Left ventricle myocardium inferior (tissue), 1 donor: Measurements from ENCODE around the gene SON. TPM values are rescaled to one million over a fixed set of nuclear protein-coding genes. Genes with fewer than 3 reads are reported as not detected.
"Not testable (repeated sequence)": the region's sequence is repeated elsewhere in the genome, so short reads cannot be mapped to it uniquely, and the experiment has no call there.

Experiments used
- DNase-seq: peaks from one replicate; pipeline ENCODE4 v3.0.0-alpha.2; 2020
- H3K27ac ChIP-seq: fragments of 200-600 bp; replicated peaks from 2 replicates; pipeline ENCODE4 v1.8.0; 2021
- H3K27me3 ChIP-seq: fragments of 200-600 bp; 2 replicates; pipeline ENCODE4 v1.8.0; 2021; ENCODE audit warnings: low read depth
- H3K36me3 ChIP-seq: fragments of 200-600 bp; 2 replicates; pipeline ENCODE4 v1.8.0; 2021
- H3K4me1 ChIP-seq: fragments of 200-600 bp; 2 replicates; pipeline ENCODE4 v1.8.0; 2021
- H3K4me3 ChIP-seq: fragments of 200-600 bp; 2 replicates; pipeline ENCODE4 v1.8.0; 2021; ENCODE audit warnings: mild to moderate bottlenecking, moderate library complexity
- H3K9me3 ChIP-seq: fragments of 200-600 bp; replicated peaks from 2 replicates; pipeline ENCODE4 v1.8.0; 2021
- intact Hi-C: fragments of 100-400 bp; cut with micrococcal nuclease; formaldehyde crosslinking; loops from one replicate; pipeline ENCODE4 v1.11.0; 2022
- long read RNA-seq: library from polyadenylated mRNA; unstranded; transcript quantifications from one replicate; pipeline ENCODE4 v2.0.0, GENCODE V29; 2021
- total RNA-seq: library from RNA; stranded (reverse); fragmentation: NEBNext Ultra II Directional; extraction: Animal tissue kit (Norgen Biotek cat#: 25700); gene quantifications from one replicate; pipeline ENCODE4 v1.2.1, GENCODE V29; 2021
- TF ChIP-seq, protein P1 (sequence below): fragments of 200-600 bp; IDR thresholded peaks from 2 replicates; pipeline ENCODE4 v1.8.0; 2021; ENCODE audit warnings: antibody characterized with exemption, mild to moderate bottlenecking, borderline replicate concordance
- donor health status: DM: no; HTN: yes; CAD: no; lungs with severe emphysema.

The SON gene
- total RNA-seq: 148 TPM
- long read RNA-seq, full-length matches to known transcripts: 16 of 75 reads
- long read RNA-seq, partial matches to known transcripts: 50 of 75 reads
- long read RNA-seq, other reads (novel, unspliced or antisense): 9 of 75 reads

GRCh38 chr21:33542640-33543504 lies at the start of gene SON:
SON (plus strand) TSS chr21:33543038; CDS start chr21:33543093, 55 bp downstream.
- peaks cover 29% of the 10 kb centered on the region for H3K36me3 ChIP-seq
- H3K4me3 ChIP-seq: peak within 1 kb of the TSS; percentile 80
- intact Hi-C loops: no loop called here
- TF ChIP-seq, protein P1, sequence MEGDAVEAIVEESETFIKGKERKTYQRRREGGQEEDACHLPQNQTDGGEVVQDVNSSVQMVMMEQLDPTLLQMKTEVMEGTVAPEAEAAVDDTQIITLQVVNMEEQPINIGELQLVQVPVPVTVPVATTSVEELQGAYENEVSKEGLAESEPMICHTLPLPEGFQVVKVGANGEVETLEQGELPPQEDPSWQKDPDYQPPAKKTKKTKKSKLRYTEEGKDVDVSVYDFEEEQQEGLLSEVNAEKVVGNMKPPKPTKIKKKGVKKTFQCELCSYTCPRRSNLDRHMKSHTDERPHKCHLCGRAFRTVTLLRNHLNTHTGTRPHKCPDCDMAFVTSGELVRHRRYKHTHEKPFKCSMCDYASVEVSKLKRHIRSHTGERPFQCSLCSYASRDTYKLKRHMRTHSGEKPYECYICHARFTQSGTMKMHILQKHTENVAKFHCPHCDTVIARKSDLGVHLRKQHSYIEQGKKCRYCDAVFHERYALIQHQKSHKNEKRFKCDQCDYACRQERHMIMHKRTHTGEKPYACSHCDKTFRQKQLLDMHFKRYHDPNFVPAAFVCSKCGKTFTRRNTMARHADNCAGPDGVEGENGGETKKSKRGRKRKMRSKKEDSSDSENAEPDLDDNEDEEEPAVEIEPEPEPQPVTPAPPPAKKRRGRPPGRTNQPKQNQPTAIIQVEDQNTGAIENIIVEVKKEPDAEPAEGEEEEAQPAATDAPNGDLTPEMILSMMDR: no peak
- DNase-seq: peak; percentile 99
- H3K27me3 ChIP-seq: no peaks in the 10 kb centered on the region
- H3K27ac ChIP-seq: peak within 1 kb of the TSS; percentile 99
- H3K4me1 ChIP-seq: peaks cover 65% of the 10 kb centered on the region
- H3K9me3 ChIP-seq: no peaks in the 10 kb centered on the region

DNA sequence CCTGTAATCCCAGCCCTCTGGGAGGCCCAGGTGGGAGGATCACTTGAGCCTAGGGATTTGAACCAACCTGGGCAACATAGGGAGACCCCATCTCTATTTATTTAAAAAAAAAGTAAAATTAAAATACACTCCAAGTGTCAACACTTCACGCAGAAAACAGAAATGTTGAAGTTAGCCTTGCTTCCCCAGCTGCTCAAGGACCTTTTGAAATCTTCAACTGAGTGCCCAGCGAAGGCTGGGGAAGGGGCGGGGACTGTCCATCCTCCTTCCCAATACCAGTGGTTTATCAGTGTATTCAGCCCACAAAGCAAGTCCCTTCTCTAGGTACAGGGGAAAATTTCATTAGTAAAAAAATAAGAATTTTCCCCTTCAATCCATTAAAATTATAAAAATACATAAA lies 49.1 kb upstream of the SON start:
- Histone ChIP-seq H3K27ac (no peak overlapping the region), H3K36me3 (no peaks in the 10 kb centered on the region), H3K4me1 (peaks cover 15% of the 10 kb centered on the region), H3K4me3 (no peak overlapping the region), H3K27me3 (no peaks in the 10 kb centered on the region), H3K9me3 (no peaks in the 10 kb centered on the region)
- intact Hi-C loops: no loop called here
- TF ChIP-seq, protein P1: no peak
- DNase-seq: no peak

- Histone ChIP-seq H3K9me3 (no peaks in the 10 kb centered on the region), H3K36me3 (no peaks in the 10 kb centered on the region), H3K4me1 (peaks cover 13% of the 10 kb centered on the region), H3K4me3 (no peak overlapping the region), H3K27ac (no peak overlapping the region), H3K27me3 (no peaks in the 10 kb centered on the region)
- intact Hi-C loops: no loop called here
- DNase-seq: no peak
- TF ChIP-seq, protein P1: no peak
These were observed 47.1 kb upstream of the SON start for GRCh38 chr21:33495743-33496142.

GRCh38 chr21:33496345-33496744 lies 46.5 kb upstream of the SON start:
- TF ChIP-seq, protein P1: no peak
- H3K27me3 ChIP-seq: no peaks in the 10 kb centered on the region
- H3K36me3 ChIP-seq: no peaks in the 10 kb centered on the region
- H3K4me3 ChIP-seq: no peak overlapping the region
- intact Hi-C loops: no loop called here
- DNase-seq: no peak
- no peaks in the 10 kb centered on the region for H3K9me3 ChIP-seq
- peaks cover 7% of the 10 kb centered on the region for H3K4me1 ChIP-seq
- H3K27ac ChIP-seq: no peak overlapping the region

DNA sequence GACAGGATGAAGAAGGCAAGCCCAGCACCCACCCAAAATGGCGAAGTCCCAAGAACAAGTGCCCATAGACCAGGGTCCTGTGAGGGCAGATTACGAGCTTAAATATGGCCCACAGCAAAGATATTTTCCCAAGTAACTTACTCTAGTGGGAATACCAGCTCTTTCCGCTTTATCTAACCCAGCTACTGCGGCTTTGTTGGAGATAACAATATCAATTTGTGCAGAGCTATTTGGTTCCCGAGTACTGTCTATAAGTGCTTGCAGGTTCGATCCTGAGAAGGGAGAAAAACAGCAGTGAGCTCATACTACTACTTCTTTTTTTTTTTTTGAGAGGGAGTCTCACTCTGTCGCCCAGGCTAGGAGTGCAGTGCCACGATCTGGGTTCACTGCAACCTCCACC lies 37.0 kb upstream of the SON start:
- Histone ChIP-seq H3K9me3 (no peaks in the 10 kb centered on the region), H3K4me3 (no peak overlapping the region), H3K36me3 (peaks cover 53% of the 10 kb centered on the region), H3K27me3 (no peaks in the 10 kb centered on the region), H3K4me1 (no peaks in the 10 kb centered on the region), H3K27ac (no peak overlapping the region)
- intact Hi-C loops: no loop called here
- TF ChIP-seq, protein P1: no peak
- no peak for DNase-seq

GRCh38 chr21:33507003-33507402 lies 35.8 kb upstream of the SON start:
- H3K9me3 ChIP-seq, DNase-seq, intact Hi-C loops, H3K27me3 ChIP-seq, H3K4me1 ChIP-seq, H3K4me3 ChIP-seq, H3K27ac ChIP-seq: not testable (repeated sequence)
- peaks cover 64% of the 10 kb centered on the region for H3K36me3 ChIP-seq
